HG03066 (cell line): ENCODE measurements around the gene NKAIN2.

Source experiments
- ATAC-seq: cut with Tn5 transposase; IDR thresholded peaks from one replicate; pipeline ENCODE4 v1.9.1; 2021; ENCODE audit warnings: low read depth; ENCODE audit not compliant: unreplicated experiment

Gene NKAIN2

GRCh38 chr6:123805921-123806320 lies 2.3 kb downstream of the NKAIN2 start:
- ATAC-seq, result no peak

- ATAC-seq, result no peak
Measured at GRCh38 chr6:123806561-123806960, 2.9 kb downstream of the NKAIN2 start.

GRCh38 chr6:123808556-123808955 lies 4.9 kb downstream of the NKAIN2 start:
- ATAC-seq, result no peak

GRCh38 chr6:123810214-123810613 lies 6.5 kb downstream of the NKAIN2 start:
- no peak for ATAC-seq

- ATAC-seq, result no peak
Measured at GRCh38 chr6:123810948-123811347, 7.3 kb downstream of the NKAIN2 start.

- ATAC-seq, result no peak
Measured at GRCh38 chr6:123811378-123811777, 7.7 kb downstream of the NKAIN2 start.

GRCh38 chr6:123812621-123813020 lies 9.0 kb downstream of the NKAIN2 start:
- ATAC-seq, result no peak

GRCh38 chr6:123821112-123821511 lies 17.4 kb downstream of the NKAIN2 start:
- ATAC-seq, result no peak

GRCh38 chr6:123829302-123829953 lies 25.8 kb downstream of the NKAIN2 start:
- no peak for ATAC-seq

GRCh38 chr6:123830120-123830519 lies 26.5 kb downstream of the NKAIN2 start:
- ATAC-seq, result no peak

- ATAC-seq, result no peak
Measured at GRCh38 chr6:123838505-123839234, 35.0 kb downstream of the NKAIN2 start.

- no peak for ATAC-seq
Measured at GRCh38 chr6:123841067-123841896, 37.6 kb downstream of the NKAIN2 start.

- no peak for ATAC-seq
Measured at GRCh38 chr6:123844011-123844410, 40.3 kb downstream of the NKAIN2 start.

GRCh38 chr6:123848347-123848746 lies 44.7 kb downstream of the NKAIN2 start:
- no peak for ATAC-seq

GRCh38 chr6:123849406-123849805 lies 45.7 kb downstream of the NKAIN2 start:
- ATAC-seq, result no peak

- no peak for ATAC-seq
Measured at GRCh38 chr6:123850555-123850954, 46.9 kb downstream of the NKAIN2 start.

- no peak for ATAC-seq
Measured at GRCh38 chr6:123854201-123854600, 50.5 kb downstream of the NKAIN2 start.

- no peak for ATAC-seq
Measured at GRCh38 chr6:123855506-123855905, 51.8 kb downstream of the NKAIN2 start.

- no peak for ATAC-seq
Measured at GRCh38 chr6:123859291-123859690, 55.6 kb downstream of the NKAIN2 start.

GRCh38 chr6:123869334-123869733 lies 65.7 kb downstream of the NKAIN2 start:
- ATAC-seq, result no peak

GRCh38 chr6:123873974-123874373 lies 70.3 kb downstream of the NKAIN2 start:
- ATAC-seq, result no peak
